Stimulated activated CD8-positive, alpha-beta memory T cell treated with anti-CD3 and anti-CD28 coated beads, Interleukin-15, amount 100 ng/mL, for 1 hour (primary cell): Measurements from ENCODE around the gene GPBP1.
"Not testable (repeated sequence)": the region's sequence is repeated elsewhere in the genome, so short reads cannot be mapped to it uniquely, and the experiment has no call there.

ENCODE experiments used
- DNase-seq: peaks from one replicate; pipeline ENCODE4 v3.0.0-alpha.2; 2020; ENCODE audit warnings: low read depth

The GPBP1 gene

GRCh38 chr5:57177479-57178156, 3.8 kb downstream of the GPBP1 start:
- no peak for DNase-seq

DNA sequence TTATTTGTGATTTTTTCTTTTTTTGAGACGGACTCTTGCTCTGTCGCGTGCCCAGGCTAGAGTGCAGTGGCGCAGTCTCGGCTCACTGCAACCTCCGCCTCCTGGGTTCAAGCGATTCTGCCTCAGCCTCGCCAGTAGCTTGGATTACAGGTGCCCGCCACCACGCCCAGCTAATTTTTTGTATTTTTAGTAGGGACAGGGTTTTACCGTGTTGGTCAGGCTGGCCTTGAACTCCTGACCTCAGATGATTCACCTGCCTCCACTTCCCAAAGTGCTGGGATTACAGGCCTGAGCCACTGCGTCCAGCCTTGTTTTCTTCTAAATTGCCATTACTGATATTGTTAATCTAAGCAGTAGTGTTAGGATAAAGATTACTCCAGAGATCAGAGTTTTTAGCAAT, 4.4 kb downstream of the GPBP1 start:
- DNase-seq: not testable (repeated sequence)

GRCh38 chr5:57179262-57180200, 5.7 kb downstream of the GPBP1 start:
- DNase-seq: no peak

- no peak for DNase-seq
Measured at GRCh38 chr5:57181154-57181553, 7.3 kb downstream of the GPBP1 start.

DNA sequence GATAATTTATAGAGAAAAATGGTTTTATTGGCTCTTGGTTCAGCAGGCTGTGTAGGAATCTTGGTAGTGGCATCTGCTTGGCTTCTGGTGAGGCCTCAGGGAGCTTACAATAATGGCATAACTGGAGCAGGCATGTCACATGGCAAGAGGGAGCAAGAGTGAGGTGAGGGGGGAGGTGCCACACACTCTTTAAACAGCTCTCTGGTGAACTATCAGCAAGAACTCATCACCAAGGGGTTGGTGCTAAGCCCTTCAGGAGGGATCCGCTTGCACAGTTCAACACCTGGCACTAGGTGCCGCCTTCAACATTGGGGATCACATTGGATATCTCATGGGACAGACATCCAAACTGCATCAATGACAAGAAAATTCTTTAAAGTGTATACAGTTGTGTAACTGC, 10.5 kb downstream of the GPBP1 start:
- no peak for DNase-seq

DNA sequence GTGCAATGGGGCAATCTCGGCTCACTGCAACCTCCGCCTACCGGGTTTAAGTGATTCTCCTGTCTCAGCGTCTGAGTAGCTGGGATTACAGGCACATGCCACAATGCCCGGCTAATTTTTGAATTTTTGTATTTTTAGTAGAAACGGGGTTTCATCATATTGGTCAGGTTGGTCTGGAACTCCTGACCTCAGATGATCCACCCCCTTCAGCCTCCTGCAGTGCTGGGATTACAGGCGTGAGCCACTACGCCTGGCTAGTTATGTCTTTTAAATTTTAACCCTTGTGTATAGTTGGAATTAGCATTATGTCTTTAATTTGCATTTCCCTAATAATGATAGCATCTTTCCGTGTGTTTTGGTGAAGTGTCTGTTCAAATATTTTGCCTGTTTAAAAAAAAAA, 11.5 kb downstream of the GPBP1 start:
- no peak for DNase-seq

DNA sequence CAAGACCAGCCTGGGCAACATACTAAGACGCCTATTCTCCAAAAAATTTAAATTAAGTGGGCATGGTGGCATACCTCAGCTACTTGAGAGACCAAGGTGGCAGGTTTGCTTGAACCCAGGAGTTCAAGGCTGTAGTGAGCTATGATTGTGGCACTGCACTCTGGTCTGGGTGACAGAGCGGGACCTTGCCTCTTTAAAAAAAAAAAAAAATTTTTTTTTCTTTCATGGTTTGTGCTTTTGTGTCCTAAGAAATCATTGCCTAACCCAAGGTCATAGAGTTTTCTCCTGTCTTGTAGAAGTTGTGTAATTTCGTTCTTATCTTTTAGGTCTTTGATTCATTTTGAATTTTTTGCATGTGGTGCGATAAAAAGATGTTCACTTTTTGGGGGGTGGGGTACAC, 12.3 kb downstream of the GPBP1 start:
- DNase-seq: no peak

- DNase-seq: not testable (repeated sequence)
Measured at GRCh38 chr5:57187977-57188376, 14.1 kb downstream of the GPBP1 start.

GRCh38 chr5:57189515-57189914, 15.7 kb downstream of the GPBP1 start:
- DNase-seq: no peak

GRCh38 chr5:57190593-57190992, 16.7 kb downstream of the GPBP1 start:
- no peak for DNase-seq

- no peak for DNase-seq
Measured at GRCh38 chr5:57191163-57191562, 17.3 kb downstream of the GPBP1 start.

DNA sequence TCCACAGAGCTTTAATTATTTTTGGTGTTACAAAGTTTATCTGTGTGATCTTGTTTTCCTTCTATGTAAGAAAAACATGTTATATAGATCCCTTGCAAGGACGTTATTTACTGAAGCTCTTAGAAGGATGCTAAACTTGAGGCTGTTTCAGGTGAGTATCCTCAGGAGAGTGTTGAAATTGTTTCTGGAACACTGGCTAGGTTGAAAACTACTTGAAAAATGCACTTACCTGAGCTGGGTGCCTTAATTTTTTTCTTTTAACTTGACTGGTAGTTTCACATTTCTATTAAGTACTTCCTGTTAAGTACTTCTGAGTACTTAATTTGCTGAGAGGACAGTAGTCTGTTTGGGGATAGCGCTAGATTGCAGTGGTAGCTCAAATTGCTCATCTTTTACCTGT, 18.1 kb downstream of the GPBP1 start:
- DNase-seq: no peak

DNA sequence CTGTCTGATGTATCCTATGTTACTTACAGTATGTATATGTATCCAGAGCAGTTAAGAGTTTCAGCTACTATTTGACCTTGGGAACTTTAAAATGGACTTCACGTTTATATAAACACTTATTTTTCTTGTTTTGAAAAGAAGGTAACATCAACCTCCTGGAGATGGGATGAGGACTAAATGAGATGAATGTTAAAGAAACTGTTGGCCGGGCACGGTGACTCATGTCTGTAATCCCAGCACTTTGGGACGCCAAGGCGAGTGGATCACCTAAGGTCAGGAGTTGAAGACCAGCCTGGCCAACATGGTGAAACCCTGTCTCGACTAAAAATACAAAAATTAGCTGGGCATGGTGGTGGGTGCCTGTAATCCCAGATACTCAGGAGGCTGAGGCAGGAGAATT, 19.0 kb downstream of the GPBP1 start:
- DNase-seq: not testable (repeated sequence)

- DNase-seq: no peak
Measured at GRCh38 chr5:57193757-57194413, 20.0 kb downstream of the GPBP1 start.

- DNase-seq: no peak
Measured at GRCh38 chr5:57194653-57195052, 20.8 kb downstream of the GPBP1 start.

DNA sequence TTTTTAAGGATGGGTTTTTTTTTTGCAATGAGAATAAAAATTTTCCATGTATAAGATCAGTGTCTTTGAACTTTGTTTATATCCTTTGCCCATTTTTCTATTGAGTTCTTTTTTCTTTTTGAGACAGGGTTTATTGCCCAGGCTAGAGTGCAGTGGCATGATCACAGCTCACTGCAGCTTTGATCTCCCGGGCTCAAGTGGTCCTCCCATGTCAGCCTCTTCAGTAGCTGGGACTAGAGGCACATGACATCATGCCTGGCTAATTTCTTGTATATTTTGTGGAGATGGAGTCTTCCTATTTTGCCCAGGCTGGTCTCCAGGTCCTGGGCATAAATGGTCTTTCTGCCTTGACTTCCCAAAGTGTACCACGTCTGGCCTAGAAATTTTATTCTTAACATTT, 21.2 kb downstream of the GPBP1 start:
- no peak for DNase-seq

- DNase-seq: no peak
Measured at GRCh38 chr5:57199866-57200265, 26.0 kb downstream of the GPBP1 start.

GRCh38 chr5:57202811-57203210, 29.0 kb downstream of the GPBP1 start:
- no peak for DNase-seq

DNA sequence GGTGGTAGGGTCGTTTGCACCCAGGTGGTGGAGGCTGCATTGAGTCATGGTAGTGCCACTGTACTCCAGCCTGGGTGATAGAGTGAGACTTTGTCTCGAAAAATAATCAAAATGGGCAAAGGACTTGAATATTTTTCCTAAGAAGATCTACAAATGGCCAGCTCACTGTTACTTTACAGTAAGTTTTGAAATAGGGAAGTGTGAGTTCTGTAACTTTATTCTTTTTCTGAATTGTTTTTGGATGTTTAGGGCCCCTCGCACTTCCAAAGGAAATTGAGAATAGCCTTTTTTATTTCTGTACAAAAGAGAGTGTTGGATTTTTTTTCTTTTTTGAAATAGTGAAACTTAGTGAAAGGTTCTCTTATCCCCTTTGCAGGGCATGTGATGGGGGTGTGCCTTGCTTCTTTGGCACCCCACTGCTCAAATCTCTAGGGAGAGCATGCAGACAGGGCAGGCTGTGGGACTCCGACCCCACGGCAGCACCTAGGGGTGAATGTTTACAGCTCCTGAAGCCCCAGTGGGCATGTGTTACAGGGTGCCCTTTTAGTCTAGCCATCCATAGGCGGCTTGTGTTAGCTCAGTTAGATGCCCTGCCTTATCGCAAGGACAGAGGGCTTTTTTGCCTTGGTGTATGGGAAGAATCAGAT, 33.3 kb downstream of the GPBP1 start:
- DNase-seq: no peak

DNA sequence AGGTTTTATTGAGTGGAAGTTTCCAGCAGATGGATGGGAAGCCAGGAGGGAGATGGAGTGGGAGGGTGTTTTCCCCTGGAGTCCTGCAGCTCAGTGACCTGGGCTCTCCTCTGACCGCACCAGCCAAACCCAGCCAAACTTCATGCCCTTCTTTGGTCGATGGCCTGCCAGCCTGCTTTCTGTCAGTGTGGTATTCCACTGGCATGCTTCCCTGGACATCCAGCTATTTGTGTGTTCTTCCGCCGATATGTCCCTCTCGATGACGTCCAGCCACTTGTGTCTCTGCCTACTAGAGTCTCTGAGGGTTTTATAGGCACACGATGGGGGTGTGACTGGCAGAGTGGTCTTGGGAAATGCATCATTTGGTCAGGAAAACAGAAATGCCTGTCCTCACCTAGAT, 33.8 kb downstream of the GPBP1 start:
- no peak for DNase-seq

DNA sequence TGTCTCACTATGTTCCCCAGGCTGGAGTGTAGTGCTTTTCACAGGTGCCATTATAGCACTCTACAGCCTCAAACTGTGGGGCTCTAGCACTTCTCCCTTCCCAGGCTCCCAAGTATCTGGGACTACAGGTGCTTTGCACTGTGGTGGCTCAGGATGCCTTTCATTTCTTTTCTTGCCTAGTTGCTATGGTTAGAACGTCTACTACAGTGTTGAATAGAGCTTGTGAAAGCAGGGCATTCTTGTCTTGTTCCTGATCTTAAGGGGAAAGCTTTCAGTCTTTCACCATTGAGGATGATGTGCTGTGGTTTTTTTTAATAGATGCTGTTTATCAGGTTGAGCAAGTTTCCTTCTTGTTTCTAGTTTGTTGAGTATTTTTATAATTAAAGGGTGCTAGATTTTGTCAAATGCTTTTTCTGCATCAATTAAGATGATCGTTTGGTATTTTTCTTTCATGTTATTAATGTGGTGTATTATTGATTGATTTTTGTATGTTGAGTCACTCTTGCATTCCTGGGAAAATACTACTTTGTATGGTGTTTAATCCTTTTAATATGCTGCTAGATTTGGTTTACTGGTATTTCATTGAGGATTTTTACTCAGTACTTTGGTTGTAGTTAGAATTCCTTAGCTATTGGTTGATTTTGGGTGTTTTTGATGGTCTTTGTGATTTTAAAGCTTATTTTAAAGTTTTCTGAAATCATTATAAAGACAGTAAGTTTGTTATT, 35.6 kb downstream of the GPBP1 start:
- DNase-seq: no peak

GRCh38 chr5:57210633-57211032, 36.8 kb downstream of the GPBP1 start:
- DNase-seq: no peak
